ENCODE data around the gene FBRSL1. TPM values are rescaled to one million over a fixed set of nuclear protein-coding genes. Genes with fewer than 3 reads are reported as not detected.
A peak's percentile ranks its signal among the peaks of the same experiment; 100 is the strongest.

Gene FBRSL1
- total RNA-seq, 1 experiment from 2014 or later: 124 TPM

- no peak for TF ChIP-seq SRF (IDR thresholded peaks at IDR 0.05; ENCODE audit: low read depth)
- TF ChIP-seq ATF3 (IDR thresholded peaks at IDR 0.05): no peak
- peak; percentile 86 to 96 (median 95) for TF ChIP-seq CTCF (IDR thresholded peaks at IDR 0.05 in 2 of 3, conservative IDR thresholded peaks at IDR 0.05 in 1 of 3; ENCODE audit: borderline replicate concordance in 1 of 3, insufficient read depth in 1 of 3, low read depth in 2 of 3, low read length in 2 of 3)
- no peak for TF ChIP-seq ZBTB33 (IDR thresholded peaks at IDR 0.05; ENCODE audit: extremely low read depth, insufficient replicate concordance, low read length)
- TF ChIP-seq RAD21 (IDR thresholded peaks at IDR 0.05; ENCODE audit: low read depth): peak; percentile 65
- peak; percentile 77; the same call in 1 of the 2 replicates for TF ChIP-seq SIN3A (IDR thresholded peaks at IDR 0.05; ENCODE audit: low read depth)
- TF ChIP-seq YY1 (IDR thresholded peaks at IDR 0.05; ENCODE audit: extremely low read depth, insufficient replicate concordance, low read depth, low read length): peak; percentile 58
- no peak for TF ChIP-seq JUND (IDR thresholded peaks at IDR 0.05)
- no peak for TF ChIP-seq EGR1 (IDR thresholded peaks at IDR 0.05; ENCODE audit: low read depth)
- no peak for TF ChIP-seq ZNF274 (IDR thresholded peaks at IDR 0.05; ENCODE audit: low read depth, low read length)
- peak; percentile 63 for TF ChIP-seq POLR2AphosphoS5 (IDR thresholded peaks at IDR 0.05; ENCODE audit: low read depth, low read length)
- TF ChIP-seq POLR2A (IDR thresholded peaks at IDR 0.05; ENCODE audit: borderline replicate concordance, extremely low read depth, insufficient read depth, insufficient read length): no peak
- no peak for TF ChIP-seq ELF1 (IDR thresholded peaks at IDR 0.05; ENCODE audit: borderline replicate concordance, low read depth)
These were observed 70.9 kb downstream of the FBRSL1 start (continued) for GRCh38 chr12:132560614-132561426.

Other genes with a start within 250 kb of the FBRSL1 start
- 2.6 TPM for gene GALNT9, start 160.6 kb upstream of the FBRSL1 start, total RNA-seq (2021; ENCODE audit: unreplicated experiment)
- not detected for gene LRCOL1, start 120.4 kb downstream of the FBRSL1 start, total RNA-seq (2021; ENCODE audit: unreplicated experiment)
- not detected for gene P2RX2, start 128.6 kb downstream of the FBRSL1 start, total RNA-seq (2021; ENCODE audit: unreplicated experiment)
- gene POLE, start 197.2 kb downstream of the FBRSL1 start, total RNA-seq (2021; ENCODE audit: unreplicated experiment): 128 TPM
- 30.9 TPM for gene PXMP2, start 197.4 kb downstream of the FBRSL1 start, total RNA-seq (2021; ENCODE audit: unreplicated experiment)
- 98.3 TPM for gene PGAM5, start 220.7 kb downstream of the FBRSL1 start, total RNA-seq (2021; ENCODE audit: unreplicated experiment)